GM23248 (cell line): ENCODE measurements around the gene GSPT1.

Experiments
- EZH2 ChIP-seq: fragments of 200-600 bp; sonication (generic); IDR thresholded peaks from 2 replicates; pipeline ENCODE4 v1.6.1; 2018; ENCODE audit warnings: antibody characterized with exemption, mild to moderate bottlenecking; ENCODE audit not compliant: insufficient read depth, poor library complexity, severe bottlenecking
- EZH2phosphoT487 ChIP-seq: fragments of 200-600 bp; sonication (generic); IDR thresholded peaks from 2 replicates; pipeline ENCODE4 v1.6.1; 2018; ENCODE audit warnings: antibody characterized with exemption, moderate library complexity, mild to moderate bottlenecking, low read depth; ENCODE audit not compliant: insufficient read depth

GRCh38 chr16:11946433-11946832 lies 30.7 kb upstream of the GSPT1 start:
- TF ChIP-seq EZH2phosphoT487 (no peak), EZH2 (no peak)
